Activated CD4-positive, CD25-positive, alpha-beta regulatory T cell treated with anti-CD3 and anti-CD28 coated beads, Interleukin-2, amount 50 U/mL, for 24 hours (primary cell): ENCODE measurements around the gene ACOXL.

Experiments used
- ATAC-seq, 2 donors: fragments of 150-1000 bp; cut with Tn5 transposase; one replicate each; pipeline ENCODE4 v1.10.0; 2021; ENCODE audit warnings: mild to moderate bottlenecking in 1 of 2, moderate library complexity in 1 of 2

The ACOXL gene

DNA sequence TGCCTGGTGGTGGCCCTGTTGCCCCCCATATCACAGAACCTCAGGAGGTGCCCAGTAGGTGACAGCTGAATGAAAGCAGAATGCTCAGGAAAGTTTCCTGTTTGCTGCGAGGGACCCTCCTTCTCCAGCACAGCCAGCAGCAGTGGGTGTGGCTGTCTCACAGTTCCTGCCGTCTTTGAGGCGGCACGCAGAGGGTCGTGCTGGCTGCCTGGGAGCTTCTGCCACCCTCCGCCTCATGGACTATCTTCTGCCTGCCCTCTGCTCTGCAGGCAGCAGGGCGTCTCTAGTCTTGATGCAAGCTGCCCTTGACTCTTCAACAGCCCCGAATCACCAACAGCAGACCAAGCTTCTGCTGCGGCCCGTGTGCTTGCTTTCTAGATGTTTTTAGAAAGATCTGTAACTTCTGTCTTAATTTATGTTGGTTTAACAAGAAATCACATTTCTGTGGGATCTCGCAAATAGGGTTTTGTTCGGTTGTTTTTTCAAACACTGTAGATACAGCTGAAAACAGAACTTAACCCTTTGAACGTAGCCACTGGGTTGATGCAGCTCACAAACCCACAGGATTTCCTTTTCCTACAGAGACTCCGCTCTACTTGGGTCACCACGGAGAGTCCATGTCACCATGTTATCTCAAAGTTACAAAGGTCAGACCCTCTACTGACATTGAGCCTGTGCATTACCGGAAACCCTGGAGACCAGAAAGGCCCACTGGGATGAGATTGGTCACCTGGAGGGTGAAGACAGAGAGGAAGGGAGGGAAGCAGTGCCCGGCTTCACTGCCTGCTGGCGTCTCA lies 144.9 kb downstream of the ACOXL start:
- no peak for ATAC-seq

DNA sequence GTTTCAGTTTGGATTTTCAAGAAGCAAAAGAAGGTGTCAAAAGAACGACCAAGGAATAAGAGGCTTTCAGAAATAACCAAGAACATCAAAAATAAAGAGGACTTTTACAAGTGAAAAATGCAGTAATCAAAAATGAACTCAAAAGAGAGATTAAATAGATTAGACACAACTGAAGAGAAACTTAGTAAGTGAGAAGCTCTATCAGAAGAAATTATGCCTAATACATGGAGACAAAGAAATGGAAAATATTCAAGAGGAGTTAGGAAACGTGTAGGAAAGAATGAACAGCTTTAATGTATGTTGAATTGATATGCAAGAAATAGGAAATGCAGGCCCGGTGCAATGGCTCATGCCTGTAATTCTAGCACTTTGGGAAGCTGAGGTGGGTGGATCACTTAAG lies 145.8 kb downstream of the ACOXL start:
- ATAC-seq = no peak

DNA sequence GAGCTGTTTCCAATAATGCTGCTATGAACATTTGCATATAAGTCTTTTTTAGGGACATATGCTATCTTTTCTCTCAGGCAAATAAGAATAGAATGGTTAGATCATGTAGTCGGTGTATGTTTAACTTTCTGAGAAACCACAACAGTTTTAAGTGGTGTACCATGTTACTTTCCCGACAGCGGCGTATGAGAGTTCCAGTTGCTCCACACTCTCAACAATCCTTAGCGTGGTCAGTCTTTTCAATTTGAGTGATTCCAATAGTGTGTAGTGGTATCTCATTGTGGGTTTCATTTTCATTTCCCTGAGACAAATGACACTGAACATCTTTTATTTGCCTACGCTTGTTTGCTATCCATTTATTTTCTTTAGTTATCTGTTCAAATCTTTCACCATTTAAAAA lies 149.5 kb downstream of the ACOXL start:
- ATAC-seq = peak in 1 of 2 donors; percentile 53

DNA sequence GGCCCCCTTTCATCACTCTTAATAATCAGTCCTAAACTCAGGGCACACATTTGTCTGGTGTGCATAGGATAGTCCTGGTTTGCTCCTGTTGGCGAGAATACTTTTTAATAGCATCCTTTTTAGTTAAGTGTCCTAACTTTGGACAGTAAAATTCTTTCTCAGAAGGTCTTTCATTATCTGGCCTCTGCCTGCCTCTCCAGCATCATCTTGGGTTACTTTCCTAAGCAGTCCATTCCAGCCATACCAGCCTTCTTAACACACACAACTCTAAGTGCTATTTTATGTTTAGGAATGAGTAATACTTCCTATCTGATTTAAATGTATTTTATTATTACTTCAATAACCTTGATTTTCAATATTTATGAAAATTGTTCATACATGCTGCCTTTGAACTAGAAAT lies 151.0 kb downstream of the ACOXL start:
- ATAC-seq = no peak

DNA sequence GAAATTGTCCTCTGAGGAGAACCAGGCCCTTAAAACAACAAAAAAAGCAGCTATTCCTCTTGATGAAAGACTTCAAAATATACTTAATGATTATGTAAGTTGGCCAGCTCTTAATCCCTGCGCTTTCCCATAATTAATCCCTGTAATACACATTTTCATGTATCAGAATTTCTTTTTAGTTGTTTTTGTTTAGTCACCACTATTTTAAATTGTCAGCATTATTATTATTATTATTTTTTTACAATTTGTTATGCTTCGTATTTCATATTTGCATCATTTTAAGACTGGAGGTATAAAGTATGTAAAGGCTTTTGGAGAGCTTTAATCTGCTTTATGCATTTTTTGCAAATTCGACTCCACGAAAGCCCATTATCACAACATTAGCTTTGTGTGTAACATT lies 152.9 kb downstream of the ACOXL start:
- ATAC-seq = no peak

DNA sequence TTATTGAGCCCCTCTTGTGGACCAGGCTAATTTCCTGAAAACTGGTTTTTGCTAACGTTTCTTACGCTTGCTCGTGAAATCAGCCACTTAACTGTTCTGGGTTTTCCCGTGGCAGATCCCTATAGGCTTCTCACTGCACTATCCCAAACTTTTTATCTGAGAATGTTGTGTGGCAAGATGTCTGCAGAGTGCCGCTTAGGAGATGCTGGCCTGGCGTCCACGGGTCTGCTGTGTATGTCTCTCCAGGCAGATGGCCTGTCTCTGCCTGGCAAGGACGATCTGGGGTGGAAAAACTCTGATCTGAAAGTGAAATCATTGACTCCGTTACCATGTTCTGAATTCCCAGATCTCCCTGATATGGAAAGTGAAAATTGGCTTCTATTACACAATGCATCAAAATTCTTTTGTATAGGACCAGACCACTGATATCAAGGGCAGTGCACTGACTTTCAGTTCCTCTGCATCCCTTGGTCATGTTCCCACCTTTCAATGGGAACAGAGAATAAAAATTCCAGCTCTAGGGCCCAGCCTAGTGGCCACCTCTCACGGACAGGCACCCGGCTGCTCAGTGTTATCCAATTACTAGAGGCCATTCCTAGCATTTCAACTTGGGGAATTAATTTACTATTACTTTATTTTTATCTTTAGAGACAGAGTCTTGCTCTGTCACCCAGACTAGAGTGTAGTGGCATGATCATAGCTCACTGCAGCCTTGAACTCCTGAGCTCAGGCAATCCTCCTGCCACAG lies 154.6 kb downstream of the ACOXL start:
- ATAC-seq = no peak

DNA sequence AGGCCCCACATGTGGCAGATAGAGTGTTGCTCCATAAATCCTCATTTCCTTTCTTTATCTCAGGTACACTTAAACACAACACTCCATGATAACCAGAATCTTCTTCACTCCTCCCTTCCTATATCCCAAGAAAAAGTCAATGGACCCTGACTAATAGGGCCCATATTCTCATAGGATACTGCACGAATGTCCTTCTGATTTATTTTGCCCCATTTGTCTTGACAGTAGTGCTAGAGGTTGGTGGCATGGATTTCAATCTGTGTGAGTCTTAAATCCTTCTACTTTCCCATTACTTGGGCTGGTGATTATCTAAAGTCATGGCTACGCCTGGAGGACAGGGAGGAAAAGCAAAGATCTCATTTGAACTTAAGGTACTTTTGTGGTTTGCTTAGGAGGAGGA lies 156.0 kb downstream of the ACOXL start:
- ATAC-seq = no peak

DNA sequence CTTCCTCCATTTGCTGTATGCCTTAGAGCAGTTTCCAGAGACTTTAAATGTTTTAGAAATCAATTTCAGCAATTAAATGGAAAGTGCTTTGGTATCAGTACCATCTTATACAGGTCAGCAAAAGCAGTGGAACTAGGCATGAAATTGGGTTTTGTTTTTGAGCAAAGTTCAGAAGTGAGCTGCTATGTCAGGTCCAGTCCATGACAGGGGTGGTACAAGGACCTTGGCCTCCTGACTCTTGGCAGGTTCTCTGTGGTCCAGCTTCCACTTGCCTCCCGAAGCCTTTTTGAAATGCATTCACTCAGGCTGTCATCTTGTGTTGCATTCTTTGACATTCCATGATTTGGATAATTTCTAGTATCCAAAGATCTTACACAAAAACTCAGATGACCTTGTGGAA lies 159.3 kb downstream of the ACOXL start:
- no peak for ATAC-seq

DNA sequence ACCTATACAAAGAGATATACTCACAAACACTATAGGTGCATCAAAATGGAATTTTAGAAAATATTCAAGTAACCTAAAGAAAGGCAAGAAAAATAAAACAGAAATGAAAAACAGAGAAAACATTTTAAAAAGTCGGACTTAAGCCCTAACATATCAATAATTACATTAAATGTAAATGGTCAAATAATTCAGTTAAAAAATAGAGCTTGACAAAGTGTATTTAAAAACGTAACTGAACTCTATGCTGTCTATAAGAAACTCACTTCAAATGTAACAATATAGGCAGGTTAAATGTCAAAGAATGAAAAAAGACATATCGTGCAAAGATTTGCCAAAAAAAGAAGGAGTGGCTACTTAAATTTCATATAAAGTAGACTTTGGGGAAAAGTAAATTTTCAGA lies 163.9 kb downstream of the ACOXL start:
- no peak for ATAC-seq

DNA sequence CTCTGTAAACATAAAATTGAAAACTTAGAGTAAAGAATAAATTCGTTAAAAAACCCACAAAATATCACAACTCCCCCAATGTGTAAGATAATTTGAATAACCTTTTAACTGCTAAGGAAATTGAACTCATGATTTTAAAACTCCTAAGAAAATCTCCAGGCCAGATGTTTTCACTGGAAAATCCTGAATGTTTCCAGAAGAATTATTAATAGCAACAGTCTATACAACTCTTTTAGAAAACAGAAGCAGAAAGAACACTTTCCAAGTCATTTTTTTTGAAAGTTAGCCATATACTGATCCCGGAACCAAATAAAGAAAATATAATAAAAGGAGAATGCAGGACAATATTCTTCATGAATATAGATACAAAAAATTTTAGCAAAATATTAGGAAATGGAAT lies 165.6 kb downstream of the ACOXL start:
- ATAC-seq = no peak

DNA sequence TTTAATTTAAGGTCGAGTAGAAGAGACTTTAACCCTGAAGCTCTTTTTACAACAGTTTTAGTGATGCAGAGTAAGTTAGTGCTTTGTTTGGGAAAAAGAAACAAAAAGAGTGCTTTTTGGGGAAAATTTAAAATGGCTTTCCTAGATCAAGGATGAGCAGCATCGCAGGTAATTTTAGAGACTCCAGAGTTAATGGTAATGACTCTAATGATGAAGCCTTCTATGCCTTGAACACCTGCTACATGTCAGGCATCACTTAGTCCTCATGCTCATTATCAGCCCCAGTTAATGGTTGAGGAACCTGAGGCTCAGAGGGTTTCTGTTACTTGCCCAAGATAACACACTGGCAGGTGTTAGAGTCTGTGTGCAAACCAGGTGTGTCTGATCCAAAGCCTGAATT lies 167.8 kb downstream of the ACOXL start:
- ATAC-seq = no peak

DNA sequence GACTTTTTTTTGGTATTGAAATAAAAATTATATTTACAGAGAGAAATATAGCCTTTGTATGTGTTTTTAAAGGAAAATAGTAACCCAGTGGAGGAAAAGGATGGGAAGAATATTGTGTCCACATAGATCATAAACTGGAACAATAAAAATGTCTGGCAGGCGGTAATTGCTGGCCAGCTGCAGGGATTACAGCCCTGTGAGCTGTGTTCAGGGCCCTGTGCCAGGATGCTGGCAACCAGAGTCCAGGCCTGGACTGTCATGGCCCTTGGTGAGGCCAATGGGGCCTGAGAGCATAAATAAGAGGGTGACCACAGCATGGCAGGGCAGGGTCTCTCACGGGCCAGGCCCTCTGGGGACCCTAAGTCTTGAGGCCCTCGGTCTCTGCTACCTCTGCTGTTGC lies 171.2 kb downstream of the ACOXL start:
- ATAC-seq = no peak

DNA sequence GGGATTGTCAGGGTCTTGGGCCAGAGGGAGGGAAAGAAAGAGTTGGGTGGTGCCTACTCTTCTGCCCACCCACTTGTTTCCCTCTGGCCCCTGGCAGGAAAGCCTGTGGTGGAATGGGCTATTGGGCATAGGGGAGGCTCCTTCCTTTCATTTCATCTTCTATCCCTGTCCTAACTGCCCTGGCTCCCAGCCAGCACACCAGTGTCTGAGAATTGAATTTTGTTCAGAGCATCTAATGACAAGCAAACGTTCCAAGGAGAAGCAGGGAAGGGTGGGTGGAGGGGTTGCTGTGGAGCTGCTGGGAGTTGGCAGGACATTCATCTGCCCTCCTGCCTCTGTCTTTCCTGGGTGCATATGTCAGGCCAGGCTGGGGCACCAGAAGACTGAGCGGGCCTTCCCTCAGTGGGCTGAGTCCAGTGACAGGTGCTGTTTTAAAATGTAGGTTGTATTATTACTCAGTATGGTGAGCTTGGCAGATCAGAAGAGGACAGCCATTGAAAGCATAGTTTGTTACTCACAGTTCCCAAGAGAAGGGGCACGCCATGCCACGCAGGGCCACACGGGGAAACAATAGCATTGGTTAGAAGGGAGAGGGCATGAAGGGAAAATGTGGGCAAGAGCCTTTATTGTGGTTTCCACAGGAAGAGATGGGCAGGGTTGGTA lies 171.9 kb downstream of the ACOXL start:
- peak in 1 of 2 donors; percentile 14 for ATAC-seq

DNA sequence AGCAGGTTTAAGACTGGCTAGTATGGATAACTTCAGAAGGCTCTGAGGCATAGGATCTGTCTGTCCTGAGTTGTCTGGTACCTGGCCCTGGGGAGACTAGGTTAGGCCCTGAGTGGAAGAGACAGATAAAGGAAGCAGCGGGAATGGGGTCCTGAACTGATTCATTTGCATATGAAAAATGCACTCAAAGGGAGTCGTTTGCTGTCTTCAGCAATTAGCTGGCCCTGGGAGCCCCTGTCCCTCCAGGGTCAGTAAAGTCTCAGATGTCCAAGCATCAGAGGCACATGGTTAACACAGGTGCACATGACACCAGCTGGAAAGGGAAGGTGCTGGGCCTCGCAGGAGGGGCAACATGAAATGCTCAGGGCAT lies 172.4 kb downstream of the ACOXL start:
- peak in 1 of 2 donors; percentile 14 for ATAC-seq

DNA sequence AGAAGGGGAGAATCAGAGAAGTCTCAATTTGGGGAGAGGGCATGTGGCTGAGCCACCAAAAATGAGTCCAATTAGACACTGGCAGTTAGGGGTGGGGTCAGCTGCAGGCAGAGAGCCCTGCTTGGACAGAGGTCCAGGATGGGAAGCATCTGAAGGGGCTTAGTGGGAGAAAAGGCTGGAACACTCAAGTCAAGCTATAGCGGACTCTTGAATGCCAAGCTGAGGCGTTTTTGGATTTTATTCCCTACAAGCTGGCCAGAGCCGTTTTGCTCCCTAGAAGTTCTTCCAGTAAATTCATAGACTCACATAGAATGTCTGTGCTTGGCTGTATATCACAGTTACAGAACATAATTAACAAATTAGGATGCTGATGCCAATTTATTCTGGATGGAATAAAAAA lies 172.8 kb downstream of the ACOXL start:
- no peak for ATAC-seq

DNA sequence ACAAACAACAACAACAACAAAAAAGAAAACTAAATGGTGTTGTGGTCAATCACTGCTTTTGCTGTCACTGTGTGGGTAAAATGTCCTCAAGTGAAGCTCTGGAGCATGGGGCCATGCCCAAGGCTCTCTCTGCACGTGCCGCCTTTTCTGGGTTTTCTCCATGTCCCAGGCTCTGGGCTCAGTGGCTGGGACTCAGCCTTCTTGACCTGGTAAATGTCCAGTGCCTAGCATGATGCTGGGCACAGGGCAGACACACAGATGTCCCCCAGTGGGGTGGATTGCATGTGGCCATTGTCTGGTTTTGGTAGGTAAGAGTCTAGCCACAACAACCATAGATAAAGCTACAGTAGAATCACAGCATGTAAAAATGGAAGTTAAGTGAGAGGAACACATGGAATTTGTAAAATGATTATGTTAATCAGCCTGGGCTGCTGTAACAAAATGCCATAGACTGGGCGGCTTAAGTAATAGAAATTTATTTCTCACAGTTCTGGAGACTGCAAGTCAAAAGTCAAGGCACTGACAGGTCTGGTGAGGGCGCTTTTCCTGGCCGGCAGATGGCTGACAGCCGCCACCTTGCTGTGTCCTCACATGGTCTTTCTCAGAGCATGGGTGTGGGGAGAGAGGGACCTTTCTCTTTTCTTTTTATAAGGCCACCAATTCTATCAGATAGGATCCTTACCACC lies 174.4 kb downstream of the ACOXL start:
- no peak for ATAC-seq

DNA sequence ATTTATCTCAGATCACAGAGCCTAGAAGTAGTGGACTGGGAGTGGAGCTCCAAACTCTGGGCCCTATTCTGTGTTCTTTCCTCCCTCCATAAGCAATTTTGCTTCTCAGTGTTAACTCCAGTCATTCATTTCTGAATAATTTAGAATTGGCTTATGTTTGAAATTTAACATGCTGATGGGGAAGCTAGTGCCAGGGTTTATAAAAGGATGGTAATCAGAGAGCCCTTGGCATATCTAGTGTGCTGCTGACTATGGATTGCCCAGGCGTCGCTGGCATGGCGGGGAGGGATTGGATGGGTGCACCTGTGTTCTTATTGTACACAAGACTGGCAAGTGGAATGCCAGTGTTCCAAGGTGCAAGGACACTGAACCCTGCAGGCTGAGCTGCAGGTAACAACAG lies 177.1 kb downstream of the ACOXL start:
- no peak for ATAC-seq

DNA sequence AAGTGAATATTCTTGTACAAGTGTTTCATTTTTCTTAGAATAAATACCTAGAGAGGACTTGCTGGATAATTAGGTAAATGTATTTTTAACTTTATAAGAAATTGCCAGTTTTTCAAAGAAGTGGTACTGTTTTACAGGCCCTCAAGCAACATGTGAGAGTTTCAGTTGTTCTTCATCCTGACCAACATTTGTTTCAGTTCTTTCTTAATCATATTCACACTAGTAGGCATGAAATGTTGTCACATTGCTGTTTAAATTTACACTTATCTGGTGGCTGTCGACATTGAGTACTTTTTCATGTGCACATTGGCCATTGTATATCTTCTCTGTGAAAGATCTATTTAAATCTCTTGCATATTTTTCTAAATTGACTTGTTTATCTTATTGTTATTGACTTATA lies 178.1 kb downstream of the ACOXL start:
- no peak for ATAC-seq

DNA sequence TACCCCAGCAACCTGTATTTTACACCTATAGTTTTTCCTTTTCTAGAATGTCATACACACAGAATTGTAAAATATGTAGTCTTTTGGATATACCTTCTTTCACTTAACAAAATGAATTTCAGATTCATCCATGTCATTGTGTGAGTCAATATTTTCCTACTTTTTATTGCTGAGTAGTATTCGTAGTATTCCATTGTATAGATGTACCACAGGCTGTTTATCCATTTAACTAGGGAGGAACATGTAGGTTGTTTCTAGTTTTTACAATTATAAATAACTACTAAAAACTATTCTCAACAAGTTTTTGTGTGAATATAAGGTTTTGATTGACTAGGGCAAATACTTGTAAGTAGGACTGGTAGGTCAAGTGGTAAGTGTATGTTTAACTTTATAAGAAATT lies 187.4 kb downstream of the ACOXL start:
- no peak for ATAC-seq

DNA sequence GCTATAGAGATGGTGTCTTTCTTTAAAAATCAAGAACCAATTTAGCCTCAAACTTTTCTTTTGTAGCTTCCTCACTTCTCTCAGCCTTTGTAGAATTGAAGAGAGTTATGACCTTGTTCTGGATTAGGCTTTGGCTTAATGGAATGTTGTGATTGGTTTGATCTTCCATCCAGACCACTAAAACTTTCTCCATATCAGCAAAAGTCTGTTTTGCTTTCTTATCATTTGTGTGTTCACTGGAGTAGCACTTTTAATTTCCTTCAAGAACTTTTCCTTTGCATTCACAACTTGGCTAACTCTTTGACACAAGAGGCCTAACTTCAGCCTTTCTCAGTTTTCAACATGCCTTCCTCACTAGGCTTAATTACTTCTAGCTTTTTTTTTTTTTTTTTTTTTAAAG lies 193.1 kb downstream of the ACOXL start:
- ATAC-seq = no peak

DNA sequence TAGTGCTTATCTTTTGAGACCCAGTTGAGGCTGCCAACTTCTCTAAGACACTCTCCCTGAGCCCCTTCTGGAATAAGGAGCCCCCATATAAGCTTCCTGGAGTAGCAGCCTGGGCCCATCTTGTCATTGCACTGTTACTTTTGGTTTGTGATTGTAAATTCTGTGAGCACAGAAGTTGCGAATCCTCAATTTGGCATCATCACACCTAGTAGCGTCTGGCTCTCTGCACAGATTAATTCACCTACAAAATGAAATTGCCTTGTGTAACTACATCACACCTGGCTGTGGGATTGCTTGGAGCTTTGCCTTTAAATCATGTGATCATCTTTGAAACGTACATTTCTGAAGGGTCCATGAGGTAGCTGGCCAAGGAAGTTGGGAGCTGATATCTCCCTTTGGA lies 195.2 kb downstream of the ACOXL start:
- ATAC-seq = no peak

DNA sequence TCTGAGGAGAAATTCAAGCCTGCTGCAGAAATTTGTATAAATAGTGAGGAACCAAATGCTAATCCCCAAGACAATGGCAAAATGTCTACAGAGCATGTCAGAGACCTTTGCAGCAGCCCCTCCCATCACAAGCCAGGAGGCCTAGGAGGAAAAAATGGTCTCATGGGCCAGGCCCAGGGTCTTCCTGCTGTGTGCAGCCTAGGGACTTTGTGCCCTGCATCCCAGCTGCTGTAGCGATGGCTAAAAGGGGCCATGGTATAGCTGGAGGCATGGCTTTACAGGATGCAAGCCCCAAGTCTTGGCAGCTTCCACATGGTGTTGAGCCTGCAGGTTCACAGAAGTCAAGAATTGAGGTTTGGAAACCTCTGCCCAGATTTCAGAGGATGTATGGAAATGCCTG lies 197.2 kb downstream of the ACOXL start:
- no peak for ATAC-seq

DNA sequence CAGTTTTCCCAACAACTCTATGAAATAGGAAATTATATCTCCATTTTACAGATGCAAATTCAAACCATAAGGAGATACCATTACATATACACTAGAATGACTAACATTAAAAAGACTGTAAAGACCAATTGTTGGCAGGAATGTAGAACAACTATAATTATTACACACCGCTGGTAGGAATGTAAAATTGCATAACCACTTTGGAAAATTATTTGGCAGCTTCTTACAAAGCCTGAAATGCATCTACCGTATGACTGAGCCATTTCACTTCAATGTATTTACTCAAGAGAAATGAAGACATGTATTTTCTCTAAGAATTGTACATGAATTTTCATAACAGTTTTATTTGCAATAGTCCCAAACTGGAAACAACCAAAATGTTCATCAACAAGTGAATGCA lies 199.3 kb downstream of the ACOXL start:
- ATAC-seq = no peak
